GM12864 (cell line): Measurements from ENCODE around the gene SORCS1.

ENCODE experiments used
- DNase-seq: peaks from one replicate; pipeline ENCODE4 v3.0.0-alpha.2; 2011; ENCODE audit warnings: low read depth
- H3K4me3 ChIP-seq: 2 replicates; pipeline ENCODE4 v1.5.1; 2011; ENCODE audit warnings: mild to moderate bottlenecking, low read depth, low read length, control low read depth
- CTCF ChIP-seq: IDR thresholded peaks from 2 replicates; pipeline ENCODE4 v1.5.1; 2011; ENCODE audit warnings: low read depth, mild to moderate bottlenecking, moderate library complexity, low read length, control low read depth, inconsistent platforms; ENCODE audit errors: missing control alignments

The SORCS1 gene

GRCh38 chr10:106908225-106908624 lies 256.3 kb downstream of the SORCS1 start:
- H3K4me3 ChIP-seq: no peak overlapping the region
- DNase-seq: no peak
- TF ChIP-seq CTCF: no peak

GRCh38 chr10:106904209-106904608 lies 260.3 kb downstream of the SORCS1 start:
- no peak for TF ChIP-seq CTCF
- no peak for DNase-seq
- no peak overlapping the region for H3K4me3 ChIP-seq

- no peak for DNase-seq
- no peak overlapping the region for H3K4me3 ChIP-seq
- TF ChIP-seq CTCF: no peak
Observed at GRCh38 chr10:106903180-106903579, 261.3 kb downstream of the SORCS1 start.

DNA sequence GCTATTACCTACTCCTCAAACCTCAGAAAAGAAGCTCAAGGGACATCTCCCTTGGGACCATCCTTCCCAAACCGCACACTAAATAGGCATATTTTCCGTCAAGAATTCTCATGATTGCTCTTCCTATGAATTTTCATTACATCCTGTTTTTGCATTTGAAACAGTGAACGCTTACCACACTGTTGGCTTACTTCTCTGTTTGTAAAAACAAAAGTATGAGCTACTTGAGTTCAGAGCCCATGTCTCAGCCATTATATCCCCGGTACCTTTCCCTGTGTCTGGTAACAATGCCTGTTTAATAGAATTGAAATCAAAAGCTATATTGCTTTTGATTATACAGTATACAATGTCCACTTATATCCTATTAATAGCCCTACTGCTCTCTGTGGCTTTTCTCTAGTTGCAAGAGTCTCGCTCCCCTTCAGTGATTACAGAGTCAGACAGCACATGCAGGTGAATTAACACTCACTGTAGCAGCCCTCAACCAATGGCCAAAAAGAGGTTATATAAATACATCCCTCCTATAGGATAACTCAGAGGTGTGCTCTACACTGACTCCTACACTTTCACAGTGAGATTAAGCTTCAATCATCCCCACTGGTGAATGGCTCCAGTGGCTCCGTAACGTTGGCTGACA lies 264.4 kb downstream of the SORCS1 start:
- DNase-seq: no peak
- no peak for TF ChIP-seq CTCF
- no peak overlapping the region for H3K4me3 ChIP-seq

- no peak overlapping the region for H3K4me3 ChIP-seq
- DNase-seq: no peak
- TF ChIP-seq CTCF: no peak
Observed at GRCh38 chr10:106898446-106898845, 266.1 kb downstream of the SORCS1 start.

DNA sequence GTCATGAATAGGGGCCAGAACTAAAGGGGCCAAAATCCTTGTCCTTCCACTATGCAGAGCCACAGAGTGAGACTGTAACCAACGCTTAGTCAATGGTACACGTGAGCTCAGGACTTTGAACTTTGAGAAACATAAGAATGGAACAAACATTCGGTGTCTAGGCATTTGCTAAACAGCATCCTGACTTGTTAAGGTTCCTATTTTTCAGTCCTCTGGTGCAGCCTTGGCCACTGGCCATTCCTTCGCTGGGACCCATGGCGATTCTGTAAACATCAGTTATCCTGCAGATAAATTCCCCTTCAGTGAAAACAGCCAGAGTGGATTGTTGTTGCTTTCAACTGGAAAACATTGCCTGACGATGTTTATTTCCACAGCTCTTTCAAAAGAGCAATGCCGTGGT lies 266.8 kb downstream of the SORCS1 start:
- no peak overlapping the region for H3K4me3 ChIP-seq
- no peak for DNase-seq
- no peak for TF ChIP-seq CTCF

DNA sequence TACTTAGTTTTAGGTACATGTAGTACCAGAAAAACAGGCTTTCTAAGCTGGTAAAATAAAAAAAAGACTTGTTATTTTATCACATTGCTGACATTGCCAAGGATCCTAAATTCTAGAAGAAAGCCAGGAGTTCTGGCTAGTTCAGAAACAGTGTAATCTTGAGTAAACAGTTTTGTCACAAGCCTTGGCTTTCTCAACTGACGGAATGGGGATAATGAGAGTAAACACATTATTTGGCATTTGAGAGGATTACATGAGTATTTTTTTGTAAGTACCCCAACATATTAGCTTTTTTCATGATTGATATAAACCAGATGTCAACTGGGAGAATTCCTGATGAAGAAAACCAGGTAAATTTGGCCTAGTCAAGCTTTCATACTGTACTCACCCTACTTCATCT lies 269.8 kb downstream of the SORCS1 start:
- DNase-seq: no peak
- TF ChIP-seq CTCF: no peak
- no peak overlapping the region for H3K4me3 ChIP-seq
